IMR-90 (cell line): ENCODE results near the gene NPAS3. TPM values are rescaled to one million over a fixed set of nuclear protein-coding genes. Genes with fewer than 3 reads are reported as not detected.

Source experiments
- ATAC-seq: fragments of 200-7000 bp; cut with Tn5 transposase; 2 replicates; pipeline ENCODE4 v1.9.1; 2020; ENCODE audit warnings: low read depth, mild to moderate bottlenecking, moderate library complexity
- BruUV-seq: library from RNA; stranded (reverse); fragments of 400-500 nt; replicated peaks from 2 replicates; lab custom pipeline; 2021; lab: Mats Ljungman, UMichigan
- CTCF ChIA-PET: fragments of 300-600 bp; formaldehyde crosslinking; extraction: SDS; loops from one replicate; lab custom pipeline; 2021; ENCODE audit warnings: antibody characterized with exemption; lab: Yijun Ruan, JAX
- POLR2A ChIA-PET: fragments of 300-600 bp; sonication (Branson Sonifier 250); formaldehyde crosslinking; loops from one replicate; lab custom pipeline; 2022; ENCODE audit warnings: antibody characterized with exemption; ENCODE audit not compliant: unreplicated experiment; lab: Charles Lee
- DNase-seq: peaks from one replicate; pipeline ENCODE4 v3.0.0; 2013
- H2AFZ ChIP-seq: replicated peaks from 2 replicates; pipeline ENCODE3; 2013; ENCODE audit warnings: low read length, mild to moderate bottlenecking; ENCODE audit not compliant: poor library complexity
- H2AK5ac ChIP-seq: 2 replicates; pipeline ENCODE4 v1.6.1; 2013; ENCODE audit warnings: low read depth, low read length, inconsistent platforms
- H2AK9ac ChIP-seq: replicated peaks from 2 replicates; pipeline ENCODE3; 2013; ENCODE audit warnings: mild to moderate bottlenecking, low read depth, low read length, moderate library complexity; ENCODE audit not compliant: poor library complexity
- H2BK120ac ChIP-seq: 2 replicates; pipeline ENCODE4 v1.6.1; 2013; ENCODE audit warnings: low read depth, low read length, inconsistent platforms
- H2BK15ac ChIP-seq: 3 replicates; pipeline ENCODE4 v1.6.1; 2013; ENCODE audit warnings: low read depth, low read length, inconsistent platforms
- H2BK20ac ChIP-seq: 2 replicates; pipeline ENCODE4 v1.6.1; 2013; ENCODE audit warnings: low read depth, mild to moderate bottlenecking, inconsistent platforms, low read length, moderate library complexity
- H2BK5ac ChIP-seq: 2 replicates; pipeline ENCODE4 v1.6.1; 2013; ENCODE audit warnings: mild to moderate bottlenecking, low read depth, low read length, inconsistent platforms; ENCODE audit not compliant: poor library complexity, severe bottlenecking
- H3K14ac ChIP-seq: replicated peaks from 2 replicates; pipeline ENCODE4 v1.6.1; 2013; ENCODE audit warnings: low read depth, low read length, inconsistent platforms
- H3K18ac ChIP-seq: 2 replicates; pipeline ENCODE4 v1.6.1; 2013; ENCODE audit warnings: low read depth, low read length, control low read depth
- H3K23ac ChIP-seq: 2 replicates; pipeline ENCODE4 v1.6.1; 2013; ENCODE audit warnings: low read depth, low read length, inconsistent platforms
- H3K27ac ChIP-seq: 2 replicates; pipeline ENCODE4 v1.5.1; 2013; ENCODE audit warnings: mild to moderate bottlenecking, control low read depth, low read length; ENCODE audit not compliant: insufficient read depth
- H3K27me3 ChIP-seq: 2 replicates; pipeline ENCODE4 v1.6.1; 2013; ENCODE audit warnings: low read length; ENCODE audit not compliant: control insufficient read depth, insufficient read depth
- H3K36me3 ChIP-seq: 2 replicates; pipeline ENCODE4 v1.6.1; 2013; ENCODE audit warnings: low read length, mixed read lengths; ENCODE audit not compliant: control insufficient read depth, insufficient read depth
- H3K4ac ChIP-seq: 2 replicates; pipeline ENCODE4 v1.6.1; 2013; ENCODE audit warnings: low read depth, low read length, inconsistent platforms
- H3K4me1 ChIP-seq: 2 replicates; pipeline ENCODE4 v1.6.1; 2013; ENCODE audit warnings: low read length, mixed read lengths; ENCODE audit not compliant: control insufficient read depth, insufficient read depth
- H3K4me2 ChIP-seq: 2 replicates; pipeline ENCODE4 v1.6.1; 2013; ENCODE audit warnings: low read depth, mild to moderate bottlenecking, control low read depth, low read length, moderate library complexity
- H3K4me3 ChIP-seq: 2 replicates; pipeline ENCODE4 v1.5.1; 2013; ENCODE audit warnings: low read depth, mild to moderate bottlenecking, control low read depth, low read length, moderate library complexity; ENCODE audit not compliant: insufficient read depth
- H3K56ac ChIP-seq: 2 replicates; pipeline ENCODE4 v1.6.1; 2013; ENCODE audit warnings: low read length, inconsistent platforms; ENCODE audit not compliant: insufficient read depth; ENCODE audit errors: extremely low read depth
- H3K79me1 ChIP-seq, 2 experiments: 2 replicates each; pipeline ENCODE4 v1.6.1; 2013; ENCODE audit warnings: low read length in 2 of 2, inconsistent platforms in 1 of 2, low read depth in 1 of 2
- H3K9ac ChIP-seq: 2 replicates; pipeline ENCODE4 v1.6.1; 2013; ENCODE audit warnings: low read depth, low read length, control low read depth
- H3K9me1 ChIP-seq: 2 replicates; pipeline ENCODE4 v1.6.1; 2013; ENCODE audit warnings: low read length, inconsistent platforms; ENCODE audit not compliant: insufficient read depth
- H3K9me3 ChIP-seq: 2 replicates; pipeline ENCODE4 v1.6.1; 2013; ENCODE audit warnings: low read length; ENCODE audit not compliant: control insufficient read depth, insufficient read depth
- H4K20me1 ChIP-seq: 2 replicates; pipeline ENCODE4 v1.6.1; 2013; ENCODE audit warnings: low read length, inconsistent platforms; ENCODE audit not compliant: insufficient read depth
- H4K5ac ChIP-seq: 2 replicates; pipeline ENCODE4 v1.6.1; 2013; ENCODE audit warnings: mild to moderate bottlenecking, low read depth, low read length, control low read depth
- H4K8ac ChIP-seq, 2 experiments: 2 replicates each; pipeline ENCODE4 v1.6.1; 2013; ENCODE audit warnings: low read depth in 2 of 2, low read length in 2 of 2, control low read depth in 1 of 2, inconsistent platforms in 1 of 2
- H4K91ac ChIP-seq: 2 replicates; pipeline ENCODE4 v1.6.1; 2013; ENCODE audit warnings: low read depth, low read length, inconsistent platforms; ENCODE audit not compliant: insufficient read depth
- BHLHE40 ChIP-seq: fragments of 150-350 bp; IDR thresholded peaks from 2 replicates; pipeline ENCODE4 v1.6.1; 2016; ENCODE audit warnings: mild to moderate bottlenecking, low read depth, low read length
- CEBPB ChIP-seq: IDR thresholded peaks from 2 replicates; pipeline ENCODE4 v1.6.1; 2012; ENCODE audit warnings: low read depth, low read length, improper control_type of control experiment
- CHD1 ChIP-seq: IDR thresholded peaks from 2 replicates; pipeline ENCODE4 v1.6.1; 2012; ENCODE audit warnings: low read depth, low read length, improper control_type of control experiment
- FOS ChIP-seq: fragments of 150-350 bp; IDR thresholded peaks from 2 replicates; pipeline ENCODE4 v1.6.1; 2016; ENCODE audit warnings: low read depth, low read length
- MAFK ChIP-seq: IDR thresholded peaks from 2 replicates; pipeline ENCODE4 v1.6.1; 2012; ENCODE audit warnings: low read depth, low read length, improper control_type of control experiment
- MAZ ChIP-seq: IDR thresholded peaks from 2 replicates; pipeline ENCODE4 v1.6.1; 2012; ENCODE audit warnings: low read depth, mild to moderate bottlenecking, low read length, improper control_type of control experiment, moderate library complexity, borderline replicate concordance
- POLR2A ChIP-seq: IDR thresholded peaks from 2 replicates; pipeline ENCODE4 v1.6.1; 2012; ENCODE audit warnings: mild to moderate bottlenecking, low read depth, low read length
- RAD21 ChIP-seq: IDR thresholded peaks from 2 replicates; pipeline ENCODE4 v1.6.1; 2012; ENCODE audit warnings: low read length, improper control_type of control experiment
- RCOR1 ChIP-seq: IDR thresholded peaks from 2 replicates; pipeline ENCODE4 v1.6.1; 2012; ENCODE audit warnings: mild to moderate bottlenecking, low read length, improper control_type of control experiment; ENCODE audit not compliant: insufficient replicate concordance
- RFX5 ChIP-seq: IDR thresholded peaks from 2 replicates; pipeline ENCODE4 v1.8.0; 2012; ENCODE audit warnings: low read depth, mild to moderate bottlenecking, low read length, moderate library complexity
- SMC3 ChIP-seq: fragments of 150-350 bp; IDR thresholded peaks from 2 replicates; pipeline ENCODE4 v1.6.1; 2016; ENCODE audit warnings: low read depth, mild to moderate bottlenecking, antibody characterized with exemption, low read length, moderate library complexity
- WGBS, 2 experiments: methylation state at CpG; one replicate each; pipeline versions ENCODE4 v1.1.5 to v1.1.7; 2013; ENCODE audit warnings: missing lambda C conversion rate in 2 of 2; ENCODE audit not compliant: insufficient read length in 1 of 2; ENCODE audit errors: extremely low coverage in 2 of 2; 5-methylcytosine and 5-hydroxymethylcytosine counted together
- dilution Hi-C: fragments of 300-500 bp; cut with HindIII; formaldehyde crosslinking; loops from one replicate; pipeline ENCODE4 v1.14.3; 2018; ENCODE audit warnings: low sequenced_read_pairs; ENCODE audit not compliant: unreplicated experiment
- in situ Hi-C: fragments of 300-500 bp; cut with MboI; formaldehyde crosslinking; loops from 3 replicates; pipeline ENCODE4 v1.14.3; 2019; ENCODE audit warnings: low sequenced_read_pairs, inconsistent platforms, mixed read lengths
- intact Hi-C: fragments of 100-400 bp; cut with micrococcal nuclease; formaldehyde crosslinking; loops from 2 replicates; pipeline ENCODE4 v1.10.0; 2022
- polyA plus RNA-seq, 3 experiments: library from polyadenylated mRNA; depleted of rRNA; stranded (reverse); fragments of >200 nt; gene quantifications; 2 replicates each; pipeline ENCODE4 v1.2.3, GENCODE V29; 2012; ENCODE audit warnings: low replicate concordance in 1 of 3
- total RNA-seq: library from RNA; depleted of rRNA; stranded (reverse); fragments of >200 nt; gene quantifications from 2 replicates; pipeline ENCODE4 v1.2.3, GENCODE V29; 2012
- TF ChIP-seq, protein P1 (sequence below): fragments of 150-350 bp; IDR thresholded peaks from 2 replicates; pipeline ENCODE4 v1.6.1; 2016; ENCODE audit warnings: low read depth, mild to moderate bottlenecking, low read length, moderate library complexity, borderline replicate concordance
- TF ChIP-seq, protein P2 (sequence below): fragments of 150-350 bp; IDR thresholded peaks from 2 replicates; pipeline ENCODE4 v1.6.1; 2017; ENCODE audit warnings: mild to moderate bottlenecking, antibody characterized with exemption, low read length, low read depth
- TF ChIP-seq, protein P3 (sequence below): conservative IDR thresholded peaks from 2 replicates; pipeline ENCODE4 v1.5.1; 2012; ENCODE audit warnings: mild to moderate bottlenecking, low read depth, low read length, improper control_type of control experiment

The NPAS3 gene
- total and polyA plus RNA-seq, 2 of the 4 experiments (the other 2 are of a cell fraction), result not detected

GRCh38 chr14:33842299-33842698, 903.6 kb downstream of the NPAS3 start:
- Histone ChIP-seq H3K27ac (no peak overlapping the region), H2BK120ac (no peak overlapping the region), H3K4me1 (no peaks in the 10 kb centered on the region), H3K56ac (no peak overlapping the region), H3K14ac (no peak overlapping the region), H3K4me2 (no peak overlapping the region), H3K18ac (no peak overlapping the region), H4K91ac (no peak overlapping the region), H2BK15ac (no peak overlapping the region), H3K9me3 (no peaks in the 10 kb centered on the region), H3K4ac (no peak overlapping the region), H3K79me1 (no peaks in the 10 kb centered on the region), H4K8ac (no peak overlapping the region), H4K20me1 (no peaks in the 10 kb centered on the region), H3K23ac (no peak overlapping the region), H3K9me1 (no peaks in the 10 kb centered on the region), H2AK9ac (no peak overlapping the region), H3K9ac (no peak overlapping the region), H2BK20ac (no peak overlapping the region), H3K36me3 (no peaks in the 10 kb centered on the region), H3K4me3 (no peak overlapping the region), H3K27me3 (no peaks in the 10 kb centered on the region), H4K5ac (no peak overlapping the region), H2BK5ac (no peak overlapping the region), H2AFZ (no peak overlapping the region), H2AK5ac (no peak overlapping the region)
- in situ Hi-C loops, result loop anchor here (10.0 kb wide), 1 partner anchor 383 kb away; no protein-coding TSS in a partner anchor
- CTCF ChIA-PET, result no interaction called here
- no CpG with 5 or more reads among the region's 1 CpG for WGBS, 2 experiments
- POLR2A ChIA-PET, result no interaction called here
- ATAC-seq (no peak), DNase-seq (no peak)
- intact Hi-C loops, result no loop called here
- BruUV-seq, result no TSS peak
- dilution Hi-C loops, result no loop called here
- TF ChIP-seq RAD21 (no peak), MAFK (no peak), FOS (no peak), RFX5 (no peak), SMC3 (no peak), BHLHE40 (no peak), RCOR1 (no peak), MAZ (no peak), CEBPB (no peak), CHD1 (no peak), POLR2A (no peak)
- TF ChIP-seq, protein P1, sequence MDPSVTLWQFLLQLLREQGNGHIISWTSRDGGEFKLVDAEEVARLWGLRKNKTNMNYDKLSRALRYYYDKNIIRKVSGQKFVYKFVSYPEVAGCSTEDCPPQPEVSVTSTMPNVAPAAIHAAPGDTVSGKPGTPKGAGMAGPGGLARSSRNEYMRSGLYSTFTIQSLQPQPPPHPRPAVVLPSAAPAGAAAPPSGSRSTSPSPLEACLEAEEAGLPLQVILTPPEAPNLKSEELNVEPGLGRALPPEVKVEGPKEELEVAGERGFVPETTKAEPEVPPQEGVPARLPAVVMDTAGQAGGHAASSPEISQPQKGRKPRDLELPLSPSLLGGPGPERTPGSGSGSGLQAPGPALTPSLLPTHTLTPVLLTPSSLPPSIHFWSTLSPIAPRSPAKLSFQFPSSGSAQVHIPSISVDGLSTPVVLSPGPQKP, result no peak
- TF ChIP-seq, protein P2, sequence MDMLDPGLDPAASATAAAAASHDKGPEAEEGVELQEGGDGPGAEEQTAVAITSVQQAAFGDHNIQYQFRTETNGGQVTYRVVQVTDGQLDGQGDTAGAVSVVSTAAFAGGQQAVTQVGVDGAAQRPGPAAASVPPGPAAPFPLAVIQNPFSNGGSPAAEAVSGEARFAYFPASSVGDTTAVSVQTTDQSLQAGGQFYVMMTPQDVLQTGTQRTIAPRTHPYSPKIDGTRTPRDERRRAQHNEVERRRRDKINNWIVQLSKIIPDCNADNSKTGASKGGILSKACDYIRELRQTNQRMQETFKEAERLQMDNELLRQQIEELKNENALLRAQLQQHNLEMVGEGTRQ, result no peak
- TF ChIP-seq, protein P3, sequence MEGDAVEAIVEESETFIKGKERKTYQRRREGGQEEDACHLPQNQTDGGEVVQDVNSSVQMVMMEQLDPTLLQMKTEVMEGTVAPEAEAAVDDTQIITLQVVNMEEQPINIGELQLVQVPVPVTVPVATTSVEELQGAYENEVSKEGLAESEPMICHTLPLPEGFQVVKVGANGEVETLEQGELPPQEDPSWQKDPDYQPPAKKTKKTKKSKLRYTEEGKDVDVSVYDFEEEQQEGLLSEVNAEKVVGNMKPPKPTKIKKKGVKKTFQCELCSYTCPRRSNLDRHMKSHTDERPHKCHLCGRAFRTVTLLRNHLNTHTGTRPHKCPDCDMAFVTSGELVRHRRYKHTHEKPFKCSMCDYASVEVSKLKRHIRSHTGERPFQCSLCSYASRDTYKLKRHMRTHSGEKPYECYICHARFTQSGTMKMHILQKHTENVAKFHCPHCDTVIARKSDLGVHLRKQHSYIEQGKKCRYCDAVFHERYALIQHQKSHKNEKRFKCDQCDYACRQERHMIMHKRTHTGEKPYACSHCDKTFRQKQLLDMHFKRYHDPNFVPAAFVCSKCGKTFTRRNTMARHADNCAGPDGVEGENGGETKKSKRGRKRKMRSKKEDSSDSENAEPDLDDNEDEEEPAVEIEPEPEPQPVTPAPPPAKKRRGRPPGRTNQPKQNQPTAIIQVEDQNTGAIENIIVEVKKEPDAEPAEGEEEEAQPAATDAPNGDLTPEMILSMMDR, result no peak
